NCI-H446 treated with DMSO at 0.1 percent for 48 hours (cell line): ENCODE measurements around the gene CLTRN.
"Not testable (repeated sequence)": the region's sequence is repeated elsewhere in the genome, so short reads cannot be mapped to it uniquely, and the experiment has no call there.

Source experiments
- DNase-seq: peaks from one replicate; lab custom pipeline; 2025; lab: John Stamatoyannopoulos, UW

CLTRN gene

DNA sequence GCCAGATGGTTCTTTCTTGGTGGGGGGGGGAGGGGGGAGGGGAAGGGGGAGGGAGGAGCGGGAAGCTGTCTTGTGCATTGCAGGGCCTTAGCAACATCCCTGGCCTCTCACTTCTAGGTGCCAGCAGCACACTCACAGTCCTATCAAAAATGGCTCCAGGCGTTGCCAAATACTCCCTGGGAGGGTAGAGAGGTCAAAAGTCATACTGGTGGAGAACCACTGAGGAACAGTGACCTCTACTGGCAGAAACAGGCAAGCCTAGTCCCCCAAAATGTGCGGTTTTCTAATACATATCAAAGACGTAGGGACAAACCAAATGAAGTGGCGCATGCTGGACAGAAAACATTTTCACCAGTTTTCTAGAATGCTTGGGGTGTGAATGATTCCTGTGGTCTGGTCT, 17.1 kb downstream of the CLTRN start:
- DNase-seq, result not testable (repeated sequence)

DNA sequence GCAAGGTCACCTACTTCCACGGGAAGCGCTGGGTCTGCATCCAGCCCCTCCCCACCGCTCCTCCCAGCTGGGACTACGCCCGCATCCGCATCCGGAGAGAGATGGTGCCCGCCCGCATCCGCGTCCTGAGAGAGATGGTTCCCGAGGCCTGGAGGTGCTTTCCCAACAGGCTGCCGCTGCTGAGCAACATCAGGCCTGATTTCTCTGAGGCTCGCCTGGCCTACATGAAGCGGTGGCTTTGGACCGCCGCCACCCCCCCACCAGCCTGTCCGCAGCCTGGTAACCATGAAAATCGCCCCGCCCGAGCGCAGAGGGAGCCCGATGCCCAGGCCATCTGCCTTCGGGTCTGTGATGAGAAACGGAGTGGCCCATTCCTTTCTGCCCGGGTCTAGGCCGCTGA, 18.1 kb downstream of the CLTRN start:
- DNase-seq, result no peak

DNA sequence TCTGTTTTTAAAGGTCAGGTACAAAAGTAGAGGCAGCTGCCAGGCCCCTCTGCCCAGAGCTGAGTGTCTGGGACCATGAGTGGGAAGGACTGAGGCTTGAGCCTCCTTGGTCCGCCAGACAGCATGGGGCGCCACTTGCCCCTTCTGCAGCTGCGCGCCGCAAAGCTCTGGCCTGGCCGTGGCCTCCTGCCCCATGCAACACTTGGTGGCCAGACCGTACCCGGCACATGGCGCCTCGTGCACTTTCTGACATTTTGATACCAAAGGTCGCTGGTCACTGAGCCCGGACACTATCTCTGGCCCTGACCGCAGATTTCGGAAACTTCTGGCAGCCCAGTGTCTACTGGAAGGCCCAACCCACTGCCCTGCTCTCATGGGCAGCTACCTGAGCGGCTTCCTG, 18.6 kb downstream of the CLTRN start:
- DNase-seq, result no peak

DNA sequence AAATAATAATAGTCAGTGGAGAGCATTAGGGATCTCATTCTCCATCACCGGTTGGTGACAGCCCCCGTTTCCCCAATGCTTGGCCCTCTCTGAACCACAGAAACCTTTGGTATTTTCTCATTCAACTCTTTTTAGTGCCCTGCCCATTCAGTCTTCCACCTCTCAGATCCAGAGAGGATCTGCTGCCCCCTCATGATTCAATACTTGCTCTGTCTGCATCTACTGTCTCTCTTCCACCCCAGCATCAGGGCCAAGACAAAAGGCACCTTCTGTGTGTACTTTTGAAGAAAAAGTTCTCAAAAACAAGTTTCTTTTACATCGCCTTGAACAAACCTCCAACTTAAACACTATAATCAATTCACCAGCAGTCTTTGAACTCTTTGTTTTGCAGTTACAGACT, 19.3 kb downstream of the CLTRN start:
- DNase-seq, result no peak

DNA sequence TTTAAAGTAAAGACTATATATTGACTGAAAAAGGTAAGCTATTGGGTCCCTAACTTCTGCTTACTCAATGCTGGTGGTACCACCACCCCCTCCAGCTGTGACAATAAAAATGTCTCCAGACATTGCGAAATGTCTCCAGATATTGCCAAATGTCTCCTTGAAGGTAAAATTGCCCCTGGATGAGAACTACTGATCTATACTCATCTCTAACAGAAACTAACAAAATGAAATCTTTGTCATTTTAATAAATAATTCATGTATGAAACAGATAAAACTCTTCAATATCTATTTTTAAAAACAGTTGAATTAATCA, 20.1 kb downstream of the CLTRN start:
- DNase-seq, result no peak

DNA sequence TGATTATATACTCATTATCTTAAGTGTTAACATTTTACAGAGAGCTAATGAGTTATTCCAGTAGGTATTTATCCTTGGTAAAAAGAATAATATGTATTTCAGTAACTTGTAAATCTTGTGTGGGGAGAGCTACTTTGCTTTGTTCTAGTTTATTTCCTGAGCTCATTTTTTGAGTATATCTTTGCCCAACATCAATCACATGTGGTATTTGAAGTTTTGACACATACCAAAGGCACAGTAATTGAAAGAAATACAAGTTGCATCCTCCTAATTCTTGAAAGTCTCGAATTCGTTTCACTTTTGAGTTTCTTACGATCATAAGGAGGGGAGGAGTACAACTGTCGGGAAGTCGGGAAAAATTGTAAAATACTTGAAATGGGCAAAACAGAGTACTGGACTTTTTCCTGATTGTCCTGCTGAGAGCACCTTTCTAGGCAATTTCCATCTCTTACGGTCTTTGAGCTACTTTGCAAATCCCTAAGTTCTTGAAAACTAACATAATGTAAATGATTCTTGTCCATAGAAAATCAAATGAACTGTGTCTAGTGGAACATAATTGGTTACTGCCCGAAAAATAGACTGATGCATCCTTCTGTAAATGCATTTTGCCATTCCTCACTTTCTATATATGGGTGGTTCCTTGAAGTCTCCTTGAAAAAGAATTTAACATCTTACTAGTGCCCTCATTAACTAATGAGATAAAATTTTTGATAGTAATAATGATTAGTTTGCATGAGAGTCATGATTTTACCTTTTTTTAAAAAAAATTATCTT, 20.6 kb downstream of the CLTRN start:
- no peak for DNase-seq

DNA sequence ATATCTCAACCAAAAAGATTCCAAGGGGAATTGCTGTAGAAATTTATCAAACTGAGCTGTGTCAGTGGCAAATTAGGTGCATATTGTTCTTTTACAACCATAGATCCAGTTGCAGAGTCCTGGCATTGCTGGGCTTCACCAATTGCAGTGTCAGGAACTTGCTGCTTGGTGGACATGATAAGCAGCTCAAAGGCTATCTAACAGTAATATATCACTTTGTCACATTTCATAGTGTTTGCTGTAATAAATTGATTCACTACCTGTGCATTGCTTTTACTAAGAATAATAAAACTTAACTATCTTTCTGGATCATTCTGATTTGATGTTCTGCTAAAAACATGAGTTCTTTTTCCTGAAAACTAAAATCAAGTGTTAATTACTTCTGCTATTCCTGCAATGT, 33.0 kb downstream of the CLTRN start:
- no peak for DNase-seq

DNA sequence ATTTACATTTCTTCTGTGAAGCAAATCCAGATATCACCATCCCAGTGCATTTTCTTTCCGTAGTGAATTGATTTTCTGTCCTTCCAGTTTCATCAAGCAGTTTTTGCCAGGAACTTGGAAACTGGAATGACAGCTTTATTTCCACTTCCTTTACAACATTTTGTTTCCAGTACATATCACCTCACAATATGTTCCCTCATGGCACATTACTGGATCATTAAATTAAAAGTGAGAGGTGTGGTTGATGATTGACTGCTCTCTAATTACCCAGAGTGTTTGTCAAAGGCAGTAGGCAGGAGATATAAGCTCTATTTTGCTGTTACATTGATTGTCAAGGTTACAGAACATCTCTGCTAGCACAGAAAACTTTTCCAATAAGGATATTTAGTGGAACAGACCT, 41.6 kb downstream of the CLTRN start:
- no peak for DNase-seq

DNA sequence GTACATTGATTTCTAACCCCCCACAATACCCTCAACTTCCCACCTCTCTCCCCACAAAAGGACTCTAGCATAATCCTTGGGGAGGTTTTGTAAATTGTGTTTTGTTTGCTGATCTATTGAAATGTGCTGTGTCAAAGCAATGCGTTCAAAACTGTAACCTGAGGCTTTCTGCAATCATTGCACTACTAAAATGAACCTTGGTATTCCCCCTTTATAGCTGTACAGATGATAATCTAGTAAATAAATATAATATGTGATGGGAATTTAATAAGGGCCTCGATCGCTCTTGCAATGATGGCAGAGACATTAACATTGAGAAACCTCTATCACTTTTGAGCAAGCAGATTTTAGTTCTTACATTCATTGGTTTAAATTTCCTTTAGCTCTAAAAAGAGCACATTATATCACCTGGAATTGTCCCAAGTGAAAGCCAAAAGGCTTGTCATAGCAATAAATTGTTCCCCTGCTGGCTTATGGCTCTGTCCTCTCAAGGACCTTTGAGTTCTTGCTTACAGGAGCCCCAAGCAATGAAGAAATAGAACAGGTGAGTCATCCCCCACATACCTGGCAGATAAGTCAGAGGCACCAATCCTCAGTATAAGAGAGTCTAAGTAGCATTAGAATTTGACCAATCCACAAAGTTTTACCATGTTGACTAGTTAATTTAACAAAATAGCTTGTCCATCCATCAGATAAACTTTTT, 45.4 kb downstream of the CLTRN start:
- no peak for DNase-seq

DNA sequence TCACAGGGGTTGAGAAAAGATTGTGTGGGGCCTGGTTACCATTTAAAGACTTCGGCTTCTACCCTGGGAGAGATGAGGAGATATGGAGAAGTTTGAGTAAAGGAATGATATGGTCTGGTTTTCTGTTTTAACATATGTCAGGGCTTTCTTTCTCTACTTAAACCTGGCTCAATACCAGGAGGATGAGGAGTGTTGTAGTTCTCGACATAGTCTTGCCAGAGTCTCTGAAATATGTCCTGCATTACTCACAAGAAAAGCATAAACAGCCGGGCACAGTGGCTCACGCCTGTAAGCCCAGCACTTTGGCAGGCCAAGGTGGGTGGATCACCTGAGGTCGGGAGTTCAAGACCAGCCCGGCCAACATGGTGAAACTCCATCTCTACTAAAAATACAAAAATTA, 47.5 kb downstream of the CLTRN start:
- DNase-seq, result no peak

DNA sequence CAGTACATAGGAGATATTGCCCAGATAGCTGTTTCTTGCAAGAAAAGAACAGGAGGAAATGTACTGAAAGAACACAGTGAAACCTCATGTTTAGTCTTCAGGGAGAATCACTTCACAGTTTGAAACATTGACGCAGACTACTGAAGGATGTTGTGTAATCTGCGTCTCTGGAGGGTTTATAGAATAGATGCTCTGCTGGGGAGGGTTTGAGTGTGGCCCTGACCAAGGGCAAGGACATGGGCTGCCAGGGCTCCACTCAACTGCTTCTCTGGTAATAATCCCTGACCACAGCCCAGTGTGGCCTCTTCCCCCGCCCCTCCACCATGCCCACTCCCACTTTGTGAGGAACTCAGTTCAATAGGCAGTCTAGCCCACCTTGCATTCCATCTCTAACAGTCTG, 48.1 kb downstream of the CLTRN start:
- DNase-seq, result no peak

DNA sequence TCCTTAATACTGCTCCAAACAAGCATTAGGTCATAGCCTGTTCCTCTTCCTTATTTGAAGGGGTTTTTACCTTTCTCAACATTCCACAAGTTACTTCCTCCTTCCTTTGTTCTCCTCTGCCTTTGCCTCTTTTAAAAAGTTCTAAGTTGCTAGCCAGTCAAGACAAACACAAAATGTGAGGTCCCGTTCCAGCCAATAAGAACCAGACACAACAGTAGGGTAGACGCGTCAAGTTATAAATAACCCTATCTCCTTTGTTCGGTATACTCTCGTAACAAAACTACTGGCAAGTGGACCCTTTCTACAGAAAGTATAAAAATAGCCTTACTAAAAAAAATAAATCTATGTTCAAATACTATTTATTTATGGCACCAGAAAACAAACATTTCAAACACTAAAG, 57.5 kb downstream of the CLTRN start:
- no peak for DNase-seq

DNA sequence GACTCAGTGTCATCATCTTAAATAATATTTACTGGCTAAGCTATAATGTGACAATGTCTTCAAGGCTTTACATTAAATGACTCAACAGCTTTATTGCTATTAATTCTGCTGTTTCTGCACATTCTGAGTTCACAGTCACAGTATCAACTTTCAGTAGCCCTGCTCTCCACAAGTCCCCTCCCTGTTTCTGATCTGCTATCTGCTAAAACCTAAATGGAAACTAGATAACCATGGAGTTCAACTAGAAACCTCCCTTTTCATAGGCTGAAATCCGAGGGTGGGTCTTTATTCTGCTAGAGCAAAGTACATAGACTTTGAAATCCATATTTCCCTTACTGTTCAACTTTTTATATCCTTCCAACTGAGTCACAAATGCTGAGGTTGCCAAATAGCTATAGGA, 58.5 kb downstream of the CLTRN start:
- DNase-seq, result no peak

DNA sequence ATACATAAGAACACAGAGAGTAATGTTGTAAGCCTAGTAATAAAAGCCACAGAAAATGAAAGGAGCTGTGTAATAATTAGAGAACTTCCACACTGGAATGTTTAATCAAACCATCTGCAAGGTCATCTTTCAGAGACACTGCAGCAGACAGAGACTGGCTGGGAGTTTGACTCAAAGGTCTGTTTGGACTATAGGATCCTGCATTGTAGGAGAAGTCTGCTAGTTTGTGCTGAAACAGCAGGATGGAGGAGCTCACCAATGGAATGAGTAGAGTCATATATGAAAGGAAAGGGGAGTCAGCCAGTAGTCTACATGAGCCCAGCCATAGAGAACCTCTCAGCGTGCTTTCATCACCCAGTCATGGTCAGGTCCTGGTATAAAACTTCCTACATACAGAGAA, 59.4 kb downstream of the CLTRN start:
- DNase-seq, result no peak

DNA sequence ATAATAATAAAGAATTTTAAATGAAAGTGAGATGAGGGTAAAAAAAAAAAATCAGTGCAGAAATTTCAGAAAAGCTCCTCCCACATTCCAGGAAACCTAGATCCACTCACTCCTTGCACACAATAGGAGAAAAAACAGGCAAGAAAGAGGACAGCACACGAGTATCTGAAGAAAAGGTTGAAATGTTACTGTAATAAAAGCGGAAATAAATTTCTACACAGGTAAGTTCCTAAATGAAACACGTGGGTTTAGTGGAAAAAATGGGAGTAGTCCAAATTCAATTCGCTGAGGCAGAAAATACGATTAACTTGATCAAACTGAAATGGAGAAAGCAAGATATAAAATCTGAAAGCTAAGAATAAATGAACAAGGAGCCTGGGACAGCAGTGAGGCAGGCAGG, 61.8 kb downstream of the CLTRN start:
- no peak for DNase-seq

DNA sequence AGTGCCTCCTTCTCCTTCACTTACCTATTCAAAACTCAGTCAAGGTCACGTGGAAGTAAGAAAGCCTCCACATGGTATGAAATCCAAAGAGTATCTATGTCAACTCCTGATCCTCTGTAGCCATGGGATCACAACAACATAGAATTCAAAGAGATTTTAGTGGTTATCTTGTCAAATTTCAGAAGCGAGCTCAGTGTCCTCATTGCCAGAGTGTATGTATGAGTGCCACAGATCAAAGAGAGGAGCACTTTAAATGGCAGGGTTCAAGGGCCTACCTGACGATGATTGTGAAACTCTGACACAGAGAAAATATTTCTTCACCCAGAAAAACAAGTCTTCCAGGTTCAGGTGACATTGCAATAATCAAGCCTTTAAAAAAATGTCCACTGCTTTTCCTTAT, 62.7 kb downstream of the CLTRN start:
- no peak for DNase-seq

DNA sequence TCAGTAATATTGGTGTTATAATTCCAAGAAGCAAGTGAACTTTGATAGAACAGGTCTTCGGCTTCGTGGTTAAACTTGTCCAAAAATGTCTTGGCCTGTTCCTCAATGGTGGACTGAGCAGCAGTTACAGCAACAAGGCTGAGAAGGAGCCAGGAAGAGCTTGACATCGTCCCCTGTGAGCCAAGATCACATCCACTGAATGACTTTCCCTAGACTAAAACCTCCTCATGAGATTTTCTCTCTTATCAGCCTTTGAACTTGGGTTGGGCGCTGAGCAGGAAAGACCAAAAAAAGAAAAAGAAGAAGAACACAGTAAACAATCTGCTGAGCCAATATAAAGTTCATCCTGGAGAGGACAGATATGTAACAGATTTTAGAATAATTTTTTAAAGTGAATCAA, 63.9 kb downstream of the CLTRN start, which contains the start of gene ACE2:
ACE2 (minus strand) TSS at position 216 of the 400 bp plus-strand sequence; CDS start at position 167, 49 bp downstream.
- DNase-seq, result no peak

DNA sequence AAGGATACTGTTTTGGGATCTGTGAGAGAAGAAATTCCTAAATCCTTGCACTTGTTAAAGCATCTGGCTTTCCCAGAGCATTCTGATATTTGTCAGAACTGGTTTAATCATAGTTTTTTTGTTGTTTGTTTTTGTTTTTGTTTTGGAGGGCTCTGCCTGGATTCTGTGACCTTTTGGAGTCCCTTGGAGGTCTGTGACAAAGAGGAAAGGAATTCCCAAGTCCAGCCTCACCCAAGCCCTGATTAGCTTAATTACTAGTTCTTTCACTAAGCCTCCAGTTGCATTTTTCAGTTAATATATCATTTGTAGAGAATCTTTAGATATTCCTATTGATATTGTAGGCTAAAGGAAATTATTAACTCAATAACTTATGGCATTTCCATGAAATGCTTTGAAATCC, 64.6 kb downstream of the CLTRN start:
- no peak for DNase-seq

DNA sequence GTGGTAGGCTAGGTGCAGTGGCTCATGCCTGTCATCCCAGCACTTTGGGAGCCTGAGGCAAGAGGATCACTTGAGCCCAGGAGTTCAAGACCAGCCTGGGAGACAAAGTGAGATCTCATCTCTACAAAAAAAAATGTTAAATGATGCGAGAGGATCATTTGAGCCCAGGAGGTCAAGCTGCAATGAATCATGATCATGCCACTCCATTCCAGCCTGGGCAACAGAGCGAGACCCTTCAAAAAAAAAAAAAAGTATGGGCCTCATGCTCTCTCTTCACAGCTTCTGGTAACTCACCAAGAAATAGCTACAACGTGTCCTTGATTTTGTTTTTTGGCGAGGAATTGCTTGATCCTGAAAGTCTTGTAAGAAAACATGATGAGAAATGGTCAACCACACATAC, 65.1 kb downstream of the CLTRN start:
- DNase-seq, result no peak

DNA sequence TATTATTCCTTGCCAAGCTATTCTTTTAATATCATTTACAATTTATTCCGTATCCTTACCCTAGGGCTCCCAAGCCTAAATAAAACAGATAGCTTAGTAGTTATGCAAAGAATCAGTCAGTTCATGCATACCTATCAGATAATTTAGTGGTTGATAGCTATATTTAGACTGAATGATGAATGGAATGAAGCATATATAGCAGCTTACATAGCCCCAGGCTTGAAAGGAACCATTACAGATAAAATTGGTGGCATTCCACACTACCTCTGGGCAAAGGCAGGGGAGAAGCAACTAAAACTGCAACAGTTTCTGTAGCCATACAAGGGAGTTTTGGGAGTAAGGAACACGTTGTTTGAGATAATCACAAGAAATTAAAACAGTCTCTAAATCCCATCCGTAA, 66.6 kb downstream of the CLTRN start:
- DNase-seq, result no peak

DNA sequence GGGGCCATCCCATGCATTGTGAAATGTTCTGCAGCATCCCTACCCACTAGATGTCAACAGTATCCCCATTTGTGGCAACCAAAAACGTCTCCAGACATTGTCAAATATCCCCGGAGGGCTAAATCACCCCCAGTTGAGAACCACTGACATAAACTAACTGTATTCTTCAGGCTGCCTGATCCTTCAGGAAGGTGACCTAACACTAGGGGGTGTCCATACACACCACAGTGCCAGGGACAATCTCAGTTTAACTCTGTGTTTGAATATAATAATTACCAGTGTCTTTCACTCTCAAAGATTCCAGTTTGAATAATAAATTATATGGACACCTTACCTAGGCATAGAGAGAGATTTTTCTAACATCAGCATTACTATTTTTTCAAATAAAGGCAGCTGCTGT, 70.2 kb downstream of the CLTRN start:
- DNase-seq, result no peak

DNA sequence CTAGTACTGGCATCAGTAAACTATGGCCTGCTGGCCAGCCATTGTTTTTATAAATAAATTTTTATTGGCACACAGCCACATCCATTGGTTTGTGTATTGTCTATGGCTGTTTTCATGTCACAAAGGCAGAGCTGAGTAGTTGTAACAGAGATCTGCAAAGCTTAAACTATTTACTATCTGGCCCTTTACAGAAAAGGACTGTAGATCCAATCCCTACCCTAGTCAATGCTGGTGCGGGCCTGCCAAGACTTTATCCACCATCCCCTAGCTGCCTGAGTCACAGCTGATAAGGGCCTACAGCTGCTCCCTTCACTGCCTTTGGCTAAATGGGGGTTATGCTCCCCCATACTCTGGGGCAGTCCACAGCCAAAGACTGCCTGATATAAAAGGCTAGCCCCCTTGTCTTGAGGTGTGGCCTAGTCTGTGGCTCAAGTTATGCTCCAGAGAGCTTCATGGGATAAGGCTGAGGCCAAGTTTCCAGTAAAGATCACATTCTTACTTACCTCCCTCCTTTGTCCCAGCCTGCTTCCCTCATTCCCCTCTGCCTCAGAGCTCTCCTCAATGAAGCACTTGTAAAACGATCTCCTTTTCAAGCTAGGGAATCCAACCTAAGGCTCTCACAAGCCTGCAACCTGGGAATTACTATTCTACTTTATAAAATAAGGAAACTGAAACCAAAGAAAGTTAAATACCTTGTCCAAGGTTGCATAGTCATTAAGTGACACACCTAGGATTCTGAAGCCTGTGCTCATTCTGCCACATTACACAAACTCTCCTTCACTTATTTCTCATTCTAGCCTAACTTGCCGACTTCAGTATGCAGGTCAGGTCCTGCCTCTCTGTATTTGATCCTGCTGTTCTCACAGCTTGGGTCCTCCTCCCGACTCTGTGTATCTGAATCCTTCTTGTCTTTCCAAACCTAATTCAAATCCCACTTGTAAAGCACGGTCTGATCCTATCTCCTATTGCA, 84.5 kb downstream of the CLTRN start:
- DNase-seq, result no peak
